GM12878 (cell line): ENCODE results near the gene UBE2D4. TPM values are rescaled to one million over a fixed set of nuclear protein-coding genes. Genes with fewer than 3 reads are reported as not detected.

Experiments
- ATAC-seq: fragments of 200-7000 bp; cut with Tn5 transposase; 3 replicates; pipeline ENCODE4 v1.9.1; 2020; ENCODE audit warnings: mild to moderate bottlenecking, moderate library complexity
- BruUV-seq: library from RNA; stranded (reverse); fragments of 400-500 nt; replicated peaks from 2 replicates; lab custom pipeline; 2021; lab: Mats Ljungman, UMichigan
- CTCF ChIA-PET: fragments of 300-600 bp; sonication (Branson Sonifier 250); formaldehyde crosslinking; extraction: SDS; loops from one replicate; lab custom pipeline; 2021; ENCODE audit warnings: inconsistent platforms; lab: Yijun Ruan, JAX
- POLR2A ChIA-PET: fragments of 350-600 bp; formaldehyde crosslinking; extraction: SDS; loops from one replicate; lab custom pipeline; 2021; ENCODE audit warnings: inconsistent platforms; lab: Charles Lee
- RAD21 ChIA-PET: fragments of 300-600 bp; sonication (Branson Sonifier 250); formaldehyde crosslinking; loops from one replicate; lab custom pipeline; 2023; ENCODE audit warnings: antibody characterized with exemption; ENCODE audit not compliant: unreplicated experiment; lab: Charles Lee
- SMC1A ChIA-PET: fragments of 300-600 bp; sonication (Branson Sonifier 250); formaldehyde crosslinking; loops from one replicate; lab custom pipeline; 2023; ENCODE audit not compliant: unreplicated experiment, uncharacterized antibody; lab: Charles Lee
- DNase-seq: peaks from one replicate; pipeline ENCODE4 v3.0.0-alpha.2; 2011; ENCODE audit warnings: low read depth, low spot score
- FAIRE-seq: peaks from 3 replicates; lab custom pipeline; 2011; peaks lifted over from hg19 to GRCh38; lab: Jason Lieb, UNC
- H2AFZ ChIP-seq: 2 replicates; pipeline ENCODE4 v1.6.0; 2011; ENCODE audit warnings: low read depth, low read length, control low read depth; ENCODE audit not compliant: control insufficient read depth
- H3K27ac ChIP-seq: 2 replicates; pipeline ENCODE4 v1.5.1; 2011; ENCODE audit warnings: control low read depth; ENCODE audit not compliant: control insufficient read depth, insufficient read depth
- H3K27me3 ChIP-seq, 2 experiments: replicated peaks in 1 of 2; 2 replicates each; pipeline versions ENCODE4 v1.6.0 to v1.6.1; 2011; ENCODE audit warnings: low read length in 1 of 2; ENCODE audit not compliant: control insufficient read depth in 2 of 2, insufficient read depth in 2 of 2
- H3K36me3 ChIP-seq, 2 experiments: 2 replicates each; pipeline ENCODE4 v1.5.1; 2011; ENCODE audit warnings: low read length in 1 of 2; ENCODE audit not compliant: control insufficient read depth in 2 of 2, insufficient read depth in 2 of 2
- H3K4me1 ChIP-seq: 2 replicates; pipeline ENCODE4 v1.6.1; 2011; ENCODE audit warnings: mild to moderate bottlenecking, low read length, moderate library complexity, mixed read lengths; ENCODE audit not compliant: control insufficient read depth, insufficient read depth
- H3K4me2 ChIP-seq: 2 replicates; pipeline ENCODE4 v1.6.0; 2011; ENCODE audit warnings: control low read depth; ENCODE audit not compliant: control insufficient read depth, insufficient read depth
- H3K4me3 ChIP-seq: fragments of 200-600 bp; sonication (generic); 2 replicates; pipeline ENCODE4 v1.5.1; 2016
- H3K79me2 ChIP-seq: 2 replicates; pipeline ENCODE4 v1.6.0; 2011; ENCODE audit warnings: low read length; ENCODE audit not compliant: control insufficient read depth, insufficient read depth
- H3K9ac ChIP-seq: 2 replicates; pipeline ENCODE4 v1.8.0; 2011; ENCODE audit warnings: low read length, control low read depth, mixed read lengths; ENCODE audit not compliant: control insufficient read depth, insufficient read depth
- H3K9me3 ChIP-seq: replicated peaks from 3 replicates; pipeline ENCODE4 v1.5.1; 2011; ENCODE audit warnings: mild to moderate bottlenecking, low read length; ENCODE audit not compliant: control insufficient read depth, insufficient read depth
- H4K20me1 ChIP-seq: 2 replicates; pipeline ENCODE4 v1.6.0; 2011; ENCODE audit not compliant: control insufficient read depth, insufficient read depth
- CHD1 ChIP-seq: IDR thresholded peaks from 2 replicates; pipeline ENCODE4 v1.6.1; 2012; ENCODE audit warnings: low read depth, low read length, improper control_type of control experiment
- PAX5 ChIP-seq: IDR thresholded peaks from 2 replicates; pipeline ENCODE4 v1.6.1; 2011; ENCODE audit warnings: low read depth, low read length, borderline replicate concordance
- SMAD1 ChIP-seq: fragments of 450-650 bp; IDR thresholded peaks from 2 replicates; pipeline ENCODE4 v1.6.1; 2018; ENCODE audit warnings: mild to moderate bottlenecking, low read depth; ENCODE audit not compliant: partially characterized antibody
- SREBF2 ChIP-seq: IDR thresholded peaks from 2 replicates; pipeline ENCODE4 v1.6.1; 2012; ENCODE audit warnings: mild to moderate bottlenecking, low read length
- STAT1 ChIP-seq: fragments of 450-650 bp; conservative IDR thresholded peaks from 2 replicates; pipeline ENCODE4 v1.6.1; 2014; ENCODE audit warnings: antibody characterized with exemption, mild to moderate bottlenecking
- ZNF217 ChIP-seq: fragments of 450-650 bp; IDR thresholded peaks from 2 replicates; pipeline ENCODE4 v1.6.1; 2017; ENCODE audit warnings: antibody characterized with exemption, mild to moderate bottlenecking
- WGBS: methylation state at CpG from one replicate; pipeline ENCODE4 v1.1.6; 2016; ENCODE audit warnings: low lambda C conversion rate; ENCODE audit not compliant: insufficient replicate concordance, insufficient coverage; ENCODE audit errors: missing lambda C conversion rate; 5-methylcytosine and 5-hydroxymethylcytosine counted together
- in situ Hi-C: fragments of 300-500 bp; cut with MboI; formaldehyde crosslinking; loops from 9 replicates; pipeline ENCODE4 v1.14.3; 2018; ENCODE audit warnings: mixed read lengths
- intact Hi-C: fragments of 100-400 bp; cut with micrococcal nuclease; formaldehyde crosslinking; loops from one replicate; pipeline ENCODE4 v1.14.2; 2022; ENCODE audit not compliant: unreplicated experiment
- polyA plus RNA-seq, 11 experiments: library from polyadenylated mRNA; depleted of rRNA in 4 of 11; unstranded in 6 of 11; stranded (reverse) in 5 of 11; fragments of >200 nt; fragmentation: Nextera tagmentation in 4 of 11; fragmentation: Illumina TruSeq in 1 of 11; extraction: Ambion mirVana in 4 of 11; extraction: Trizol in 1 of 11; gene quantifications; 1 replicate in 1 of 11; 2 replicates in 10 of 11; pipeline versions ENCODE4 v1.2.1 to v1.2.3, GENCODE V29; 2011 to 2016; ENCODE audit warnings: inconsistent platforms in 2 of 11, missing spikeins in 2 of 11, low read depth in 1 of 11
- total RNA-seq, 4 experiments: library from RNA; depleted of rRNA in 3 of 4; stranded (reverse); fragments of >200 nt in 3 of 4; fragmentation: Illumina TruSeq in 1 of 4; extraction: Trizol in 1 of 4; gene quantifications; 2 replicates each; pipeline versions ENCODE4 v1.2.1 to v1.2.3, GENCODE V29; 2013 to 2021
- TF ChIP-seq, protein P1 (sequence below): fragments of 150-350 bp; IDR thresholded peaks from 2 replicates; pipeline ENCODE4 v1.6.1; 2014; ENCODE audit warnings: mild to moderate bottlenecking, low read depth, low read length

The UBE2D4 gene
- total and polyA plus RNA-seq, 10 of the 15 experiments (the other 5 are each of a cell fraction or from before 2014, with no cell fraction given), result 3.5 to 16.6 (median 10.3) TPM

- WGBS, result 94% methylated on average over 3 of the region's 3 CpGs
- SMC1A ChIA-PET, result no interaction called here
- no peak for TF ChIP-seq CHD1
- DNase-seq, result no peak
- no peaks in the 10 kb centered on the region for H3K9me3 ChIP-seq
- H3K79me2 ChIP-seq, result no peaks in the 10 kb centered on the region
- no peak for ATAC-seq
- RAD21 ChIA-PET, result no interaction called here
- peaks cover 0 to 14% of the 10 kb centered on the region in 2 experiments; a peak in 1 of 4 replicates for H3K36me3 ChIP-seq
- no peaks in the 10 kb centered on the region for H4K20me1 ChIP-seq
- intact Hi-C loops, result no loop called here
- no peak for FAIRE-seq
- BruUV-seq, result no TSS peak
- no peak overlapping the region for H3K27ac ChIP-seq
- no peak overlapping the region for H3K4me3 ChIP-seq
- in situ Hi-C loops, result no loop called here
- H3K9ac ChIP-seq, result no peak overlapping the region
- H3K4me2 ChIP-seq, result no peak overlapping the region
- CTCF ChIA-PET, result no interaction called here
- POLR2A ChIA-PET, result no interaction called here
- no peak overlapping the region for H2AFZ ChIP-seq
- H3K4me1 ChIP-seq, result no peaks in the 10 kb centered on the region
- no peaks in the 10 kb centered on the region for H3K27me3 ChIP-seq
These were observed 25.8 kb downstream of the UBE2D4 start for GRCh38 chr7:43952028-43952427.

DNA sequence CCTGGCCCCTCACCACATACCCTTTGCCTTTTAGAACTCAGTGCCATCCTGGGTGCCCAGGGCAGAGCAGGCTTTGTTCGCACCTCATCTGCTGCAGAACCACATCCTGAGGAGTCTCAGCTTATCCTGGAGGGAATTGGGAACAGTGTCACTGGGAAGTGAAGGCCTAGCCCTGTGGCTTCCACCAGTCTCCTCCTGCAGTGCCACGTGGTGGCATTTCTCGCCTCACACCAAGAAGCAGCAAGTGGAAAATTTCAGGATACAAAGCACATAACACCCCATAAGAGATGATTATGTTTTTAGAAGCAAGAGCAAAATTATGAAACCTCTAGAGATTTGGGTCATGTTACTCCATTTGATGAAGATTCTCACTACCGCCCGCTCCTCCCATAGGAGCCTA lies 26.8 kb downstream of the UBE2D4 start:
- DNase-seq, result no peak
- ChIA-PET SMC1A (interaction anchor here (0.6 kb wide), 1 partner anchor 243 kb away, joined by 3 read pairs; no protein-coding TSS in a partner anchor), RAD21 (no interaction called here), POLR2A (no interaction called here), CTCF (interaction anchor here (0.6 kb wide), 1 partner anchor 11 kb away, joined by 4 read pairs; no protein-coding TSS in a partner anchor)
- no peak for FAIRE-seq
- BruUV-seq, result no TSS peak
- Histone ChIP-seq H3K4me2 (no peak overlapping the region), H3K4me3 (no peak overlapping the region), H3K79me2 (no peaks in the 10 kb centered on the region), H3K9me3 (no peaks in the 10 kb centered on the region), H3K27ac (no peak overlapping the region), H2AFZ (no peak overlapping the region), H3K27me3 (no peaks in the 10 kb centered on the region), H4K20me1 (no peaks in the 10 kb centered on the region), H3K9ac (no peak overlapping the region), H3K36me3 (peaks cover 0 to 14% of the 10 kb centered on the region in 2 experiments; a peak in 1 of 4 replicates), H3K4me1 (no peaks in the 10 kb centered on the region)
- TF ChIP-seq SMAD1, result no peak
- no peak for TF ChIP-seq STAT1
- no peak for TF ChIP-seq SREBF2
- TF ChIP-seq, protein P1, sequence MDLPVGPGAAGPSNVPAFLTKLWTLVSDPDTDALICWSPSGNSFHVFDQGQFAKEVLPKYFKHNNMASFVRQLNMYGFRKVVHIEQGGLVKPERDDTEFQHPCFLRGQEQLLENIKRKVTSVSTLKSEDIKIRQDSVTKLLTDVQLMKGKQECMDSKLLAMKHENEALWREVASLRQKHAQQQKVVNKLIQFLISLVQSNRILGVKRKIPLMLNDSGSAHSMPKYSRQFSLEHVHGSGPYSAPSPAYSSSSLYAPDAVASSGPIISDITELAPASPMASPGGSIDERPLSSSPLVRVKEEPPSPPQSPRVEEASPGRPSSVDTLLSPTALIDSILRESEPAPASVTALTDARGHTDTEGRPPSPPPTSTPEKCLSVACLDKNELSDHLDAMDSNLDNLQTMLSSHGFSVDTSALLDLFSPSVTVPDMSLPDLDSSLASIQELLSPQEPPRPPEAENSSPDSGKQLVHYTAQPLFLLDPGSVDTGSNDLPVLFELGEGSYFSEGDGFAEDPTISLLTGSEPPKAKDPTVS, result no peak
- no peak for TF ChIP-seq PAX5
- no peak for TF ChIP-seq ZNF217
- in situ Hi-C loops (no loop called here), intact Hi-C loops (no loop called here)
- ATAC-seq, result no peak
- WGBS, result 87% methylated on average over 5 of the region's 5 CpGs
